Bronchial epithelial cell (primary cell): ENCODE results near the gene LRRC1. TPM values are rescaled to one million over a fixed set of nuclear protein-coding genes. Genes with fewer than 3 reads are reported as not detected.

Source experiments
- DNase-seq: peaks from one replicate; pipeline ENCODE4 v3.0.0-alpha.2; 2010; ENCODE audit warnings: low read depth
- FAIRE-seq: peaks from 2 replicates; lab custom pipeline; 2011; peaks lifted over from hg19 to GRCh38; lab: Jason Lieb, UNC
- H3K27me3 ChIP-seq: 2 replicates; pipeline ENCODE4 v1.5.1; 2011; ENCODE audit warnings: low read length; ENCODE audit not compliant: control insufficient read depth, insufficient read depth
- H3K36me3 ChIP-seq: 2 replicates; pipeline ENCODE4 v1.5.1; 2011; ENCODE audit warnings: low read length; ENCODE audit not compliant: control insufficient read depth, insufficient read depth
- H3K4me3 ChIP-seq: 2 replicates; pipeline ENCODE4 v1.5.1; 2011; ENCODE audit warnings: mild to moderate bottlenecking, low read depth, low read length, control low read depth
- total RNA-seq: library from RNA; depleted of rRNA; stranded (reverse); fragments of >200 nt; gene quantifications from 2 replicates; pipeline ENCODE4 v1.2.1, GENCODE V29; 2014
- TF ChIP-seq, protein P1 (sequence below): IDR thresholded peaks from 2 replicates; pipeline ENCODE4 v1.5.1; 2011; ENCODE audit warnings: mild to moderate bottlenecking, moderate library complexity, low read length, control low read depth, inconsistent platforms; ENCODE audit not compliant: insufficient read depth, severe bottlenecking

LRRC1 gene
- total RNA-seq, 1 donor from 2014 or later = 19.7 TPM

DNA sequence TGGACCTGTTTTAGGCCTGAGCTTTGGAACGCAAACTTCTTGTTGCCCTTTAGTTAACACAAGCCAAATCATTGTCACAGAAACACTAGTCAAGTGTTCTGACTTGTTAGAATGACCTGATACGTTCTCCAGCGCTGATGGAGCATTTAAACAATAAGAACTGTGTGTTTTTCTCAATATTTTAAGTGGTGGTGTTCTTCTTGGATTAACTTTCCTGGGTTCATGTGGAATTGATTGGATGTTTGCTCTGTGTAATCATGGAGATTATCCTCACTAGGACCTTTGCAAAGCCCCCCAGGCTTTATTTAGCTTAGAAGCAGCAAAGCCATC is 1.6 kb downstream of the LRRC1 start:
- FAIRE-seq = no peak
- peak; percentile 63 for DNase-seq
- Histone ChIP-seq H3K27me3 (no peaks in the 10 kb centered on the region), H3K4me3 (peak overlapping the region; percentile 70), H3K36me3 (no peaks in the 10 kb centered on the region)
- TF ChIP-seq, protein P1, sequence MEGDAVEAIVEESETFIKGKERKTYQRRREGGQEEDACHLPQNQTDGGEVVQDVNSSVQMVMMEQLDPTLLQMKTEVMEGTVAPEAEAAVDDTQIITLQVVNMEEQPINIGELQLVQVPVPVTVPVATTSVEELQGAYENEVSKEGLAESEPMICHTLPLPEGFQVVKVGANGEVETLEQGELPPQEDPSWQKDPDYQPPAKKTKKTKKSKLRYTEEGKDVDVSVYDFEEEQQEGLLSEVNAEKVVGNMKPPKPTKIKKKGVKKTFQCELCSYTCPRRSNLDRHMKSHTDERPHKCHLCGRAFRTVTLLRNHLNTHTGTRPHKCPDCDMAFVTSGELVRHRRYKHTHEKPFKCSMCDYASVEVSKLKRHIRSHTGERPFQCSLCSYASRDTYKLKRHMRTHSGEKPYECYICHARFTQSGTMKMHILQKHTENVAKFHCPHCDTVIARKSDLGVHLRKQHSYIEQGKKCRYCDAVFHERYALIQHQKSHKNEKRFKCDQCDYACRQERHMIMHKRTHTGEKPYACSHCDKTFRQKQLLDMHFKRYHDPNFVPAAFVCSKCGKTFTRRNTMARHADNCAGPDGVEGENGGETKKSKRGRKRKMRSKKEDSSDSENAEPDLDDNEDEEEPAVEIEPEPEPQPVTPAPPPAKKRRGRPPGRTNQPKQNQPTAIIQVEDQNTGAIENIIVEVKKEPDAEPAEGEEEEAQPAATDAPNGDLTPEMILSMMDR = no peak

DNA sequence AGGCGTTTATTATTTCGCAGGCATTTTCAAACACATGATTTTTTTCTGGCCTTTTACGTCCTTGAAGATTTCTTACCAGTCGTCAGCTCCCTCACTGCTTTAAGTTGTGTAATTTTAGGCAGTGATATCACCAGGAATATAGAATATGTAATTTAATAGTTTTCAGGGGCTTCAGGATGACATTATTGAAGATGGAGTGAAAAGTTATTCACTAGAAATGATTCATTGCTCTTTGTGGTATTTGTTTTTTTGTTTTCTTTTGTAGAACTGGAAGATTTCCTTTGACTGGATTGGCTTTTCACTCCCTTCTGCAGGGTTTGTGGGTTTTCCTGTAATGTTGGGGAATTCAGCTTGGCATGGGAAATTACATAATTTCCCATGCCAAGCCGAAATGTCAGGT is 2.0 kb downstream of the LRRC1 start:
- no peaks in the 10 kb centered on the region for H3K27me3 ChIP-seq
- peak; percentile 59 for DNase-seq
- TF ChIP-seq, protein P1 = no peak
- FAIRE-seq = no peak
- H3K36me3 ChIP-seq = no peaks in the 10 kb centered on the region
- peak overlapping the region; percentile 70 for H3K4me3 ChIP-seq

DNA sequence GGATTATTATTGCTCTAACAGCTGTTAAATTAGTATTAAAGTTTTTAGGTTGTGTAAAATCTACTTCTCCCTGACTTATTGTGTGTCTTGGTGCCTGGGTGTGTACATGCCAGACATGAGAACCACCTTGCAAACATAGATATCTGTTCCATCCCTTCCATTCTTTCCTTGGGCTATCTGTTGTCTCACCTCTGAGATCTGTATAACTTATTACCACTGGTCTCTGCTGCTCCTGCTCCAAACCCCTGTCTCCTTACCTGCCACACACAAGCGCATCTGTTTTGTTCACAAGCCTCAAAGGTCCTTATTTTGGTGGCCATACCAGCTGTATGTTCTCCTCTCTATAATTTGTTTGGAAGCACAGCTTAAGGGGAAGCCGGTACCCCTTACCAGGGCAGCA is 2.5 kb downstream of the LRRC1 start:
- FAIRE-seq (no peak), DNase-seq (no peak)
- no peaks in the 10 kb centered on the region for H3K36me3 ChIP-seq
- no peaks in the 10 kb centered on the region for H3K27me3 ChIP-seq
- no peak overlapping the region for H3K4me3 ChIP-seq
- TF ChIP-seq, protein P1 = no peak

DNA sequence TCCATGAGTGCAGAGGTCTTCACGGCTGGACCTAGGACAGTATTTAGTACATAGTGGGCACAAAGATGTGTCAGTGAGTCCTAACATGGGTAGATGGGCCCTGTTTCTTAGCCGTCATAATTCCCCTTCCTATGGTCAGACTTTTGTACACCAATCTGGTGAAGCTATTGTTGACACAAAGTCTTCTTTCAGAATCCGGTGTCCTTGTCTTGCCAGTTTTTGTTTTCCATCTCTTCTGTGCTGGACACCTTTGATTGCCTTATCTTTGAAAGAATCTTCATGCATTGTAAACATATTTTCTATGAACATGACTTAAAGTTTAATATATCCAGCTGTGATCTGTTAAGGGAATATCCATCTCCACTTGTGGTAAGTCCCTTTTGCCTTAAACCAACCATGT is 4.5 kb downstream of the LRRC1 start:
- Histone ChIP-seq H3K36me3 (no peaks in the 10 kb centered on the region), H3K4me3 (no peak overlapping the region), H3K27me3 (no peaks in the 10 kb centered on the region)
- TF ChIP-seq, protein P1 = no peak
- FAIRE-seq = no peak
- DNase-seq = no peak

DNA sequence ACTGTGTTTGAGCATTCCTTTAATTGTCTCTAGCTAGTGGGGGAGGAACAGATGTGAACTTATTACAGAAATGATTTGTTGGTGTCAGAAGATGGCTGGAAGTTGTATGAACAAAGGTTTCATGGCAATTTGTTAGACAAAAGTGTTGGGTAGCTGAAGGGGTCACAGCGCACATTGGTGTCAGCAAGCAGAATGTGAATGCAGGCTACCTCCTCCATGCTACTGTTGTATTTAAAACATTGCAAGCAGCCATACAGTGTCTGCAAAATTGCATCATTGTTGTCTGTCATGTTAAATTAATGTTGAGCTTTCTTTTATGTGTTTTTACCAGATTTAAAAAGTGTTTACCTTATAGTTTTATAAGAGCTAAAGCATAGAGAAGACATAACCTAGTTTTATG is 6.2 kb downstream of the LRRC1 start:
- no peaks in the 10 kb centered on the region for H3K27me3 ChIP-seq
- no peak for DNase-seq
- no peak for FAIRE-seq
- TF ChIP-seq, protein P1 = no peak
- H3K36me3 ChIP-seq = no peaks in the 10 kb centered on the region
- H3K4me3 ChIP-seq = no peak overlapping the region

DNA sequence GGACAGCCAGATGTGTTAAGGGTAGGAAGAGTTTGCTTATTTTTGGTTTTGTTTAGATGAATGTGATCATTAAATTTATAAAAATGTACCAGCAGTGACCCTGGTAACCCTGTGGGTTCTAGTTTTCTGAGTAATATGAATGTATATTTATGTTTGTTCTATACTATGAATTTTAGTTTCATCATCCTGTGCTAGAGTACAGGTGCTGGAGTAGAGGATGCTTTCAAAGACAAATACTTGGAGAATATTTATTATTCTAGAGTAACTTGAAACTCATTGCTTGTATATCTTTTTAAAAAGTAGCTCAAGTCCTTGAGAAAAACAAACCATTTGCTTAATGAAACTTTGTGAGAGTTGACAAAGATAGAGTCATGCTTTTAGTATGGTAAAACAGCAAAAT is 7.8 kb downstream of the LRRC1 start:
- no peak overlapping the region for H3K4me3 ChIP-seq
- TF ChIP-seq, protein P1 = no peak
- H3K36me3 ChIP-seq = no peaks in the 10 kb centered on the region
- FAIRE-seq (no peak), DNase-seq (no peak)
- no peaks in the 10 kb centered on the region for H3K27me3 ChIP-seq
